GM23248 (cell line): ENCODE data around the gene BEAN1. TPM values are rescaled to one million over a fixed set of nuclear protein-coding genes. Genes with fewer than 3 reads are reported as not detected.

Experiments used
- DNase-seq: peaks from one replicate; pipeline ENCODE4 v3.0.0-alpha.2; 2015
- H2AFZ ChIP-seq: fragments of 200-600 bp; sonication (generic); 2 replicates; pipeline ENCODE4 v1.6.1; 2016; ENCODE audit warnings: antibody characterized with exemption
- H3F3A ChIP-seq: fragments of 200-600 bp; sonication (generic); 2 replicates; pipeline ENCODE4 v1.6.1; 2016; ENCODE audit warnings: mild to moderate bottlenecking, antibody characterized with exemption, mixed run types; ENCODE audit not compliant: insufficient read depth
- H3K27ac ChIP-seq: fragments of 200-600 bp; sonication (generic); 2 replicates; pipeline ENCODE4 v1.5.1; 2016; ENCODE audit warnings: mild to moderate bottlenecking
- H3K27me3 ChIP-seq: fragments of 200-600 bp; sonication (generic); replicated peaks from 2 replicates; pipeline ENCODE4 v1.6.1; 2016; ENCODE audit warnings: mild to moderate bottlenecking; ENCODE audit not compliant: insufficient read depth
- H3K36me3 ChIP-seq: fragments of 200-600 bp; sonication (generic); 2 replicates; pipeline ENCODE4 v1.6.1; 2016; ENCODE audit warnings: low read depth, mild to moderate bottlenecking
- H3K4me1 ChIP-seq: fragments of 200-600 bp; sonication (generic); 2 replicates; pipeline ENCODE4 v1.6.1; 2016; ENCODE audit warnings: mild to moderate bottlenecking; ENCODE audit not compliant: insufficient read depth
- H3K4me2 ChIP-seq: fragments of 200-600 bp; sonication (generic); one replicate; pipeline ENCODE4 v1.6.1; 2016; ENCODE audit warnings: mild to moderate bottlenecking; ENCODE audit not compliant: unreplicated experiment
- H3K4me3 ChIP-seq: fragments of 200-600 bp; sonication (generic); 2 replicates; pipeline ENCODE4 v1.5.1; 2016; ENCODE audit warnings: mild to moderate bottlenecking
- H3K79me2 ChIP-seq: fragments of 200-600 bp; sonication (generic); 2 replicates; pipeline ENCODE4 v1.6.1; 2016; ENCODE audit warnings: mild to moderate bottlenecking; ENCODE audit not compliant: insufficient read depth
- H3K9ac ChIP-seq: fragments of 200-600 bp; sonication (generic); 2 replicates; pipeline ENCODE4 v1.6.1; 2016; ENCODE audit warnings: mild to moderate bottlenecking
- H3K9me2 ChIP-seq: fragments of 200-600 bp; sonication (generic); 2 replicates; pipeline ENCODE4 v1.6.1; 2016; ENCODE audit warnings: mixed run types, mild to moderate bottlenecking, moderate library complexity; ENCODE audit not compliant: insufficient read depth
- H3K9me3 ChIP-seq: fragments of 200-600 bp; sonication (generic); one replicate; pipeline ENCODE4 v1.6.1; 2017; ENCODE audit warnings: low read depth
- H4K20me1 ChIP-seq: fragments of 200-600 bp; sonication (generic); 2 replicates; pipeline ENCODE4 v1.6.0; 2016; ENCODE audit not compliant: insufficient read depth
- EZH2 ChIP-seq: fragments of 200-600 bp; sonication (generic); IDR thresholded peaks from 2 replicates; pipeline ENCODE4 v1.6.1; 2018; ENCODE audit warnings: antibody characterized with exemption, mild to moderate bottlenecking; ENCODE audit not compliant: insufficient read depth, poor library complexity, severe bottlenecking
- EZH2phosphoT487 ChIP-seq: fragments of 200-600 bp; sonication (generic); IDR thresholded peaks from 2 replicates; pipeline ENCODE4 v1.6.1; 2018; ENCODE audit warnings: antibody characterized with exemption, moderate library complexity, mild to moderate bottlenecking, low read depth; ENCODE audit not compliant: insufficient read depth
- WGBS, 2 experiments: methylation state at CpG; one replicate each; pipeline ENCODE4 v1.1.6; 2015 to 2017; ENCODE audit warnings: low lambda C conversion rate in 2 of 2, low coverage in 1 of 2; ENCODE audit errors: missing lambda C conversion rate in 2 of 2; 5-methylcytosine and 5-hydroxymethylcytosine counted together
- in situ Hi-C: fragments of 300-500 bp; cut with MboI; formaldehyde crosslinking; loops from 2 replicates; pipeline ENCODE4 v1.15.0; 2020
- polyA plus RNA-seq: library from polyadenylated mRNA; unstranded; fragments of >200 nt; fragmentation: Nextera tagmentation; extraction: Ambion mirVana; gene quantifications from 2 replicates; pipeline ENCODE4 v1.2.1, GENCODE V29; 2016
- total RNA-seq: library from RNA; depleted of rRNA; stranded (reverse); fragments of >200 nt; shearing (Covaris generic); gene quantifications from 2 replicates; pipeline ENCODE4 v1.2.3, GENCODE V29; 2014

Gene BEAN1
- total and polyA plus RNA-seq, 2 experiments from 2014 or later: 0.32 to 0.50 TPM

- H3K27me3 ChIP-seq: 0 out of 2 replicates have a peak, but pooled peaks cover 3% of the 10 kb centered on the region
- TF ChIP-seq EZH2phosphoT487 (no peak), EZH2 (no peak)
- H3K9me3 ChIP-seq: no peaks in the 10 kb centered on the region
- H3K27ac ChIP-seq: no peak overlapping the region
- H4K20me1 ChIP-seq: no peaks in the 10 kb centered on the region
- no peaks in the 10 kb centered on the region for H3K9me2 ChIP-seq
- WGBS, 2 experiments: 20 to 24% methylated on average over 4 of the region's 4 CpGs
- in situ Hi-C loops: no loop called here
- H3K4me2 ChIP-seq: no peak overlapping the region
- H2AFZ ChIP-seq: no peak overlapping the region
- H3K36me3 ChIP-seq: no peaks in the 10 kb centered on the region
- no peaks in the 10 kb centered on the region for H3F3A ChIP-seq
- H3K79me2 ChIP-seq: no peaks in the 10 kb centered on the region
- peak; percentile 27 for DNase-seq
- H3K9ac ChIP-seq: no peak overlapping the region
- H3K4me1 ChIP-seq: no peaks in the 10 kb centered on the region
- H3K4me3 ChIP-seq: no peak overlapping the region
Measured at GRCh38 chr16:66457888-66458287, 30.8 kb downstream of the BEAN1 start.

- 88 to 91% methylated on average over 5 of the region's 5 CpGs for WGBS, 2 experiments
- Histone ChIP-seq H3K79me2 (no peaks in the 10 kb centered on the region), H3K4me1 (no peaks in the 10 kb centered on the region), H3K9me3 (no peaks in the 10 kb centered on the region), H3K27me3 (0 out of 2 replicates have a peak, but pooled peaks cover 6% of the 10 kb centered on the region), H2AFZ (no peak overlapping the region), H3K4me3 (no peak overlapping the region), H3K9ac (no peak overlapping the region), H4K20me1 (no peaks in the 10 kb centered on the region), H3F3A (no peaks in the 10 kb centered on the region), H3K9me2 (no peaks in the 10 kb centered on the region), H3K4me2 (no peak overlapping the region), H3K27ac (no peak overlapping the region), H3K36me3 (no peaks in the 10 kb centered on the region)
- in situ Hi-C loops: no loop called here
- no peak for DNase-seq
- TF ChIP-seq EZH2: no peak
- TF ChIP-seq EZH2phosphoT487: no peak
Measured at GRCh38 chr16:66458292-66458691, 31.2 kb downstream of the BEAN1 start.

- Histone ChIP-seq H3F3A (no peaks in the 10 kb centered on the region), H3K4me2 (no peak overlapping the region), H2AFZ (no peak overlapping the region), H3K4me1 (no peaks in the 10 kb centered on the region), H4K20me1 (no peaks in the 10 kb centered on the region), H3K36me3 (no peaks in the 10 kb centered on the region), H3K79me2 (no peaks in the 10 kb centered on the region), H3K27ac (no peak overlapping the region), H3K9me2 (no peaks in the 10 kb centered on the region), H3K9me3 (no peaks in the 10 kb centered on the region), H3K27me3 (peaks cover 12% of the 10 kb centered on the region; the same call in 1 of the 2 replicates), H3K9ac (no peak overlapping the region), H3K4me3 (no peak overlapping the region)
- in situ Hi-C loops: no loop called here
- 71% methylated on average over 7 of the region's 7 CpGs for WGBS, 2 experiments
- no peak for DNase-seq
- no peak for TF ChIP-seq EZH2phosphoT487
- no peak for TF ChIP-seq EZH2
Measured at GRCh38 chr16:66458853-66459252, 31.8 kb downstream of the BEAN1 start.

- Histone ChIP-seq H3K9ac (no peak overlapping the region), H2AFZ (no peak overlapping the region), H3K36me3 (no peaks in the 10 kb centered on the region), H3K27me3 (peaks cover 14% of the 10 kb centered on the region; the same call in 1 of the 2 replicates), H3K79me2 (no peaks in the 10 kb centered on the region), H3K4me2 (no peak overlapping the region), H3K27ac (no peak overlapping the region), H3K9me2 (no peaks in the 10 kb centered on the region), H3F3A (no peaks in the 10 kb centered on the region), H3K9me3 (no peaks in the 10 kb centered on the region), H3K4me1 (no peaks in the 10 kb centered on the region), H3K4me3 (no peak overlapping the region), H4K20me1 (no peaks in the 10 kb centered on the region)
- in situ Hi-C loops: no loop called here
- DNase-seq: no peak
- TF ChIP-seq EZH2 (no peak), EZH2phosphoT487 (no peak)
- WGBS, 2 experiments: 34 to 37% methylated on average over 5 of the region's 5 CpGs
Measured at GRCh38 chr16:66459878-66460277, 32.8 kb downstream of the BEAN1 start.

GRCh38 chr16:66460703-66461102 is 33.6 kb downstream of the BEAN1 start:
- WGBS, 2 experiments: 71 to 77% methylated on average over 1 of the region's 1 CpG
- Histone ChIP-seq H2AFZ (no peak overlapping the region), H3K4me3 (no peak overlapping the region), H3K9me3 (no peaks in the 10 kb centered on the region), H3K27ac (no peak overlapping the region), H3K4me1 (no peaks in the 10 kb centered on the region), H3K36me3 (no peaks in the 10 kb centered on the region), H3K9me2 (no peaks in the 10 kb centered on the region), H3K9ac (no peak overlapping the region), H3K79me2 (no peaks in the 10 kb centered on the region), H4K20me1 (no peaks in the 10 kb centered on the region), H3F3A (no peaks in the 10 kb centered on the region), H3K4me2 (no peak overlapping the region), H3K27me3 (peaks cover 14% of the 10 kb centered on the region; the same call in 1 of the 2 replicates)
- TF ChIP-seq EZH2 (no peak), EZH2phosphoT487 (no peak)
- no peak for DNase-seq
- in situ Hi-C loops: no loop called here
